ENCODE results near the gene C5AR2.
"Not testable (repeated sequence)": the region's sequence is repeated elsewhere in the genome, so short reads cannot be mapped to it uniquely, and the experiment has no call there.

Gene C5AR2

GRCh38 chr19:47343194-47343802 is 11.3 kb downstream of the C5AR2 start:
- no peaks in the 10 kb centered on the region for H3K27me3 ChIP-seq (ENCODE audit: control insufficient read depth, low read length)
- no peaks in the 10 kb centered on the region for H3K79me2 ChIP-seq (ENCODE audit: control insufficient read depth, low read length)
- H3K9me2 ChIP-seq (replicated peaks; ENCODE audit: control insufficient read depth, low read length): no peaks in the 10 kb centered on the region
- no peak overlapping the region for H3K4me2 ChIP-seq (ENCODE audit: low read length)
- no peaks in the 10 kb centered on the region for H4K20me1 ChIP-seq (ENCODE audit: control insufficient read depth, insufficient read depth, low read depth, low read length)
- no peak overlapping the region for H3K27ac ChIP-seq (ENCODE audit: low read depth, low read length)
- H3F3A ChIP-seq (ENCODE audit: control insufficient read depth, insufficient read depth): 0 out of 2 replicates have a peak, but pooled peaks cover 3% of the 10 kb centered on the region
- H3K36me3 ChIP-seq (ENCODE audit: control insufficient read depth, low read length): no peaks in the 10 kb centered on the region
- peaks cover 21% of the 10 kb centered on the region for H3K4me1 ChIP-seq (ENCODE audit: control insufficient read depth, low read length)
- TF ChIP-seq CTCF (IDR thresholded peaks at IDR 0.05; ENCODE audit: low read depth, low read length, poor library complexity, severe bottlenecking): no peak
- no peak for TF ChIP-seq EZH2phosphoT487 (IDR thresholded peaks at IDR 0.05; ENCODE audit: borderline replicate concordance, low read length)
- H3K4me3 ChIP-seq (ENCODE audit: low read length): no peak overlapping the region
- no peaks in the 10 kb centered on the region for H3K9me3 ChIP-seq (ENCODE audit: control insufficient read depth, insufficient read depth, low read length)

- Histone ChIP-seq H3K9me3 (ENCODE audit: control insufficient read depth, insufficient read depth, low read length) (no peaks in the 10 kb centered on the region), H3K36me3 (ENCODE audit: control insufficient read depth, low read length) (no peaks in the 10 kb centered on the region; the same call in 1 of the 2 replicates), H3K4me3 (ENCODE audit: low read length) (no peak overlapping the region), H3K27ac (ENCODE audit: low read depth, low read length) (no peak overlapping the region), H3K4me1 (ENCODE audit: control insufficient read depth, low read length) (peaks cover 27% of the 10 kb centered on the region), H3F3A (ENCODE audit: control insufficient read depth, insufficient read depth) (0 out of 2 replicates have a peak, but pooled peaks cover 3% of the 10 kb centered on the region), H3K27me3 (ENCODE audit: control insufficient read depth, low read length) (no peaks in the 10 kb centered on the region), H3K9me2 (replicated peaks; ENCODE audit: control insufficient read depth, low read length) (no peaks in the 10 kb centered on the region), H4K20me1 (ENCODE audit: control insufficient read depth, insufficient read depth, low read depth, low read length) (no peaks in the 10 kb centered on the region), H3K4me2 (ENCODE audit: low read length) (no peak overlapping the region), H3K79me2 (ENCODE audit: control insufficient read depth, low read length) (peaks cover 3% of the 10 kb centered on the region)
- no peak for TF ChIP-seq CTCF (IDR thresholded peaks at IDR 0.05; ENCODE audit: low read depth, low read length, poor library complexity, severe bottlenecking)
- no peak for TF ChIP-seq EZH2phosphoT487 (IDR thresholded peaks at IDR 0.05; ENCODE audit: borderline replicate concordance, low read length)
Measured at GRCh38 chr19:47344425-47344824, 12.4 kb downstream of the C5AR2 start.

GRCh38 chr19:47346024-47346423 is 14.0 kb downstream of the C5AR2 start:
- not testable (repeated sequence) for H3K27me3 ChIP-seq (ENCODE audit: control insufficient read depth, low read length); H3K9me3 ChIP-seq (ENCODE audit: control insufficient read depth, insufficient read depth, low read length); H3F3A ChIP-seq (ENCODE audit: control insufficient read depth, insufficient read depth); H4K20me1 ChIP-seq (ENCODE audit: control insufficient read depth, insufficient read depth, low read depth, low read length); H3K9me2 ChIP-seq (replicated peaks; ENCODE audit: control insufficient read depth, low read length); H3K36me3 ChIP-seq (ENCODE audit: control insufficient read depth, low read length)
- peak overlapping the region; percentile 9; the same call in 1 of the 2 replicates for H3K4me3 ChIP-seq (ENCODE audit: low read length)
- H3K79me2 ChIP-seq (ENCODE audit: control insufficient read depth, low read length): peaks cover 19% of the 10 kb centered on the region
- peak overlapping the region; percentile 33 for H3K4me2 ChIP-seq (ENCODE audit: low read length)
- H3K27ac ChIP-seq (ENCODE audit: low read depth, low read length): peak overlapping the region; percentile 36; the same call in 1 of the 2 replicates
- peaks cover 39% of the 10 kb centered on the region for H3K4me1 ChIP-seq (ENCODE audit: control insufficient read depth, low read length)

Measured in DOHH2 (cell line).